Measurements from ENCODE around the gene NDC80. TPM values are rescaled to one million over a fixed set of nuclear protein-coding genes. Genes with fewer than 3 reads are reported as not detected.

The NDC80 gene
- total and polyA plus RNA-seq, 9 of the 15 experiments (the other 6 are each of a cell fraction or from before 2014, with no cell fraction given): 65.2 to 97.9 (median 83.3) TPM

DNA sequence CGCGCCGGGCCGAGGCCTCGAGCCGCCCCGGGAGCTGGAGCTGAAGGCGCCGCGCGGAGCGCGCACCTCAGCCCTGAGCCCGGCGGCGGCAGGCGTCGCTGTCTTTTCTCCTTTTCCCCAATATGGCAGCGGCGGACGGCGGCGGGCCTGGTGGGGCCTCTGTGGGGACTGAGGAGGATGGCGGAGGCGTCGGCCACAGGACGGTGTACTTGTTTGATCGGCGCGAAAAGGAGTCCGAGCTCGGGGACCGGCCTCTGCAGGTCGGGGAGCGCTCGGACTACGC is 84.5 kb downstream of the NDC80 start (continued):
- TF ChIP-seq, protein P1, sequence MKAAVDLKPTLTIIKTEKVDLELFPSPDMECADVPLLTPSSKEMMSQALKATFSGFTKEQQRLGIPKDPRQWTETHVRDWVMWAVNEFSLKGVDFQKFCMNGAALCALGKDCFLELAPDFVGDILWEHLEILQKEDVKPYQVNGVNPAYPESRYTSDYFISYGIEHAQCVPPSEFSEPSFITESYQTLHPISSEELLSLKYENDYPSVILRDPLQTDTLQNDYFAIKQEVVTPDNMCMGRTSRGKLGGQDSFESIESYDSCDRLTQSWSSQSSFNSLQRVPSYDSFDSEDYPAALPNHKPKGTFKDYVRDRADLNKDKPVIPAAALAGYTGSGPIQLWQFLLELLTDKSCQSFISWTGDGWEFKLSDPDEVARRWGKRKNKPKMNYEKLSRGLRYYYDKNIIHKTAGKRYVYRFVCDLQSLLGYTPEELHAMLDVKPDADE (conservative IDR thresholded peaks at IDR 0.05; ENCODE audit: control insufficient read depth, low read depth, low read length): peak; percentile 13; the same call in 1 of the 2 replicates
- TF ChIP-seq, protein P2, sequence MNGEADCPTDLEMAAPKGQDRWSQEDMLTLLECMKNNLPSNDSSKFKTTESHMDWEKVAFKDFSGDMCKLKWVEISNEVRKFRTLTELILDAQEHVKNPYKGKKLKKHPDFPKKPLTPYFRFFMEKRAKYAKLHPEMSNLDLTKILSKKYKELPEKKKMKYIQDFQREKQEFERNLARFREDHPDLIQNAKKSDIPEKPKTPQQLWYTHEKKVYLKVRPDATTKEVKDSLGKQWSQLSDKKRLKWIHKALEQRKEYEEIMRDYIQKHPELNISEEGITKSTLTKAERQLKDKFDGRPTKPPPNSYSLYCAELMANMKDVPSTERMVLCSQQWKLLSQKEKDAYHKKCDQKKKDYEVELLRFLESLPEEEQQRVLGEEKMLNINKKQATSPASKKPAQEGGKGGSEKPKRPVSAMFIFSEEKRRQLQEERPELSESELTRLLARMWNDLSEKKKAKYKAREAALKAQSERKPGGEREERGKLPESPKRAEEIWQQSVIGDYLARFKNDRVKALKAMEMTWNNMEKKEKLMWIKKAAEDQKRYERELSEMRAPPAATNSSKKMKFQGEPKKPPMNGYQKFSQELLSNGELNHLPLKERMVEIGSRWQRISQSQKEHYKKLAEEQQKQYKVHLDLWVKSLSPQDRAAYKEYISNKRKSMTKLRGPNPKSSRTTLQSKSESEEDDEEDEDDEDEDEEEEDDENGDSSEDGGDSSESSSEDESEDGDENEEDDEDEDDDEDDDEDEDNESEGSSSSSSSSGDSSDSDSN (IDR thresholded peaks at IDR 0.05; ENCODE audit: borderline replicate concordance in 1 of 2, low read depth in 2 of 2, low read length in 2 of 2): peak in 1 of 2 experiments; percentile 63; a peak in 1 of 4 replicates
- no peak; a peak in 1 of 4 replicates for TF ChIP-seq TBL1XR1 (IDR thresholded peaks at IDR 0.05; ENCODE audit: low read length in 2 of 2)
- TF ChIP-seq ZNF717 (CRISPR knock-in tag; IDR thresholded peaks at IDR 0.05): no peak
- TF ChIP-seq, protein P3, sequence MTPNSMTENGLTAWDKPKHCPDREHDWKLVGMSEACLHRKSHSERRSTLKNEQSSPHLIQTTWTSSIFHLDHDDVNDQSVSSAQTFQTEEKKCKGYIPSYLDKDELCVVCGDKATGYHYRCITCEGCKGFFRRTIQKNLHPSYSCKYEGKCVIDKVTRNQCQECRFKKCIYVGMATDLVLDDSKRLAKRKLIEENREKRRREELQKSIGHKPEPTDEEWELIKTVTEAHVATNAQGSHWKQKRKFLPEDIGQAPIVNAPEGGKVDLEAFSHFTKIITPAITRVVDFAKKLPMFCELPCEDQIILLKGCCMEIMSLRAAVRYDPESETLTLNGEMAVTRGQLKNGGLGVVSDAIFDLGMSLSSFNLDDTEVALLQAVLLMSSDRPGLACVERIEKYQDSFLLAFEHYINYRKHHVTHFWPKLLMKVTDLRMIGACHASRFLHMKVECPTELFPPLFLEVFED (CRISPR knock-in tag; conservative IDR thresholded peaks at IDR 0.05): no peak
- TF ChIP-seq SAFB2 (IDR thresholded peaks at IDR 0.05; ENCODE audit: borderline replicate concordance, low read depth, low read length, severe bottlenecking): no peak
- TF ChIP-seq, protein P4, sequence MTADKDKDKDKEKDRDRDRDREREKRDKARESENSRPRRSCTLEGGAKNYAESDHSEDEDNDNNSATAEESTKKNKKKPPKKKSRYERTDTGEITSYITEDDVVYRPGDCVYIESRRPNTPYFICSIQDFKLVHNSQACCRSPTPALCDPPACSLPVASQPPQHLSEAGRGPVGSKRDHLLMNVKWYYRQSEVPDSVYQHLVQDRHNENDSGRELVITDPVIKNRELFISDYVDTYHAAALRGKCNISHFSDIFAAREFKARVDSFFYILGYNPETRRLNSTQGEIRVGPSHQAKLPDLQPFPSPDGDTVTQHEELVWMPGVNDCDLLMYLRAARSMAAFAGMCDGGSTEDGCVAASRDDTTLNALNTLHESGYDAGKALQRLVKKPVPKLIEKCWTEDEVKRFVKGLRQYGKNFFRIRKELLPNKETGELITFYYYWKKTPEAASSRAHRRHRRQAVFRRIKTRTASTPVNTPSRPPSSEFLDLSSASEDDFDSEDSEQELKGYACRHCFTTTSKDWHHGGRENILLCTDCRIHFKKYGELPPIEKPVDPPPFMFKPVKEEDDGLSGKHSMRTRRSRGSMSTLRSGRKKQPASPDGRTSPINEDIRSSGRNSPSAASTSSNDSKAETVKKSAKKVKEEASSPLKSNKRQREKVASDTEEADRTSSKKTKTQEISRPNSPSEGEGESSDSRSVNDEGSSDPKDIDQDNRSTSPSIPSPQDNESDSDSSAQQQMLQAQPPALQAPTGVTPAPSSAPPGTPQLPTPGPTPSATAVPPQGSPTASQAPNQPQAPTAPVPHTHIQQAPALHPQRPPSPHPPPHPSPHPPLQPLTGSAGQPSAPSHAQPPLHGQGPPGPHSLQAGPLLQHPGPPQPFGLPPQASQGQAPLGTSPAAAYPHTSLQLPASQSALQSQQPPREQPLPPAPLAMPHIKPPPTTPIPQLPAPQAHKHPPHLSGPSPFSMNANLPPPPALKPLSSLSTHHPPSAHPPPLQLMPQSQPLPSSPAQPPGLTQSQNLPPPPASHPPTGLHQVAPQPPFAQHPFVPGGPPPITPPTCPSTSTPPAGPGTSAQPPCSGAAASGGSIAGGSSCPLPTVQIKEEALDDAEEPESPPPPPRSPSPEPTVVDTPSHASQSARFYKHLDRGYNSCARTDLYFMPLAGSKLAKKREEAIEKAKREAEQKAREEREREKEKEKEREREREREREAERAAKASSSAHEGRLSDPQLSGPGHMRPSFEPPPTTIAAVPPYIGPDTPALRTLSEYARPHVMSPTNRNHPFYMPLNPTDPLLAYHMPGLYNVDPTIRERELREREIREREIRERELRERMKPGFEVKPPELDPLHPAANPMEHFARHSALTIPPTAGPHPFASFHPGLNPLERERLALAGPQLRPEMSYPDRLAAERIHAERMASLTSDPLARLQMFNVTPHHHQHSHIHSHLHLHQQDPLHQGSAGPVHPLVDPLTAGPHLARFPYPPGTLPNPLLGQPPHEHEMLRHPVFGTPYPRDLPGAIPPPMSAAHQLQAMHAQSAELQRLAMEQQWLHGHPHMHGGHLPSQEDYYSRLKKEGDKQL (CRISPR knock-in tag; IDR thresholded peaks at IDR 0.05; ENCODE audit: borderline replicate concordance): 0 out of 2 replicates have a peak, but pooled peaks have one; percentile 39
- no peak for TF ChIP-seq SREBF2 (CRISPR knock-in tag; IDR thresholded peaks at IDR 0.05)
- TF ChIP-seq HDGF (IDR thresholded peaks at IDR 0.05): no peak
- TF ChIP-seq TRIM28 (IDR thresholded peaks at IDR 0.05): no peak
- TF ChIP-seq SRSF3 (IDR thresholded peaks at IDR 0.05; ENCODE audit: insufficient read depth, low read length): no peak
- no peak for TF ChIP-seq ZNF212 (CRISPR knock-in tag; IDR thresholded peaks at IDR 0.05)
- TF ChIP-seq, protein P5, sequence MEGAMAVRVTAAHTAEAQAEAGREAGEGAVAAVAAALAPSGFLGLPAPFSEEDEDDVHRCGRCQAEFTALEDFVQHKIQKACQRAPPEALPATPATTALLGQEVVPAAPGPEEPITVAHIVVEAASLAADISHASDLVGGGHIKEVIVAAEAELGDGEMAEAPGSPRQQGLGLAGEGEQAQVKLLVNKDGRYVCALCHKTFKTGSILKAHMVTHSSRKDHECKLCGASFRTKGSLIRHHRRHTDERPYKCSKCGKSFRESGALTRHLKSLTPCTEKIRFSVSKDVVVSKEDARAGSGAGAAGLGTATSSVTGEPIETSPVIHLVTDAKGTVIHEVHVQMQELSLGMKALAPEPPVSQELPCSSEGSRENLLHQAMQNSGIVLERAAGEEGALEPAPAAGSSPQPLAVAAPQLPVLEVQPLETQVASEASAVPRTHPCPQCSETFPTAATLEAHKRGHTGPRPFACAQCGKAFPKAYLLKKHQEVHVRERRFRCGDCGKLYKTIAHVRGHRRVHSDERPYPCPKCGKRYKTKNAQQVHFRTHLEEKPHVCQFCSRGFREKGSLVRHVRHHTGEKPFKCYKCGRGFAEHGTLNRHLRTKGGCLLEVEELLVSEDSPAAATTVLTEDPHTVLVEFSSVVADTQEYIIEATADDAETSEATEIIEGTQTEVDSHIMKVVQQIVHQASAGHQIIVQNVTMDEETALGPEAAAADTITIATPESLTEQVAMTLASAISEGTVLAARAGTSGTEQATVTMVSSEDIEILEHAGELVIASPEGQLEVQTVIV (CRISPR knock-in tag; IDR thresholded peaks at IDR 0.05; ENCODE audit: borderline replicate concordance): no peak
- TF ChIP-seq, protein P6, sequence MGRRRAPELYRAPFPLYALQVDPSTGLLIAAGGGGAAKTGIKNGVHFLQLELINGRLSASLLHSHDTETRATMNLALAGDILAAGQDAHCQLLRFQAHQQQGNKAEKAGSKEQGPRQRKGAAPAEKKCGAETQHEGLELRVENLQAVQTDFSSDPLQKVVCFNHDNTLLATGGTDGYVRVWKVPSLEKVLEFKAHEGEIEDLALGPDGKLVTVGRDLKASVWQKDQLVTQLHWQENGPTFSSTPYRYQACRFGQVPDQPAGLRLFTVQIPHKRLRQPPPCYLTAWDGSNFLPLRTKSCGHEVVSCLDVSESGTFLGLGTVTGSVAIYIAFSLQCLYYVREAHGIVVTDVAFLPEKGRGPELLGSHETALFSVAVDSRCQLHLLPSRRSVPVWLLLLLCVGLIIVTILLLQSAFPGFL (CRISPR knock-in tag; IDR thresholded peaks at IDR 0.05): no peak

All from K562 (cell line).